ENCODE measurements around the gene ZNF710.
A peak's percentile ranks its signal among the peaks of the same experiment; 100 is the strongest.
"Not testable (repeated sequence)": the region's sequence is repeated elsewhere in the genome, so short reads cannot be mapped to it uniquely, and the experiment has no call there.

Gene ZNF710

GRCh38 chr15:90067953-90068606 is 67.0 kb downstream of the ZNF710 start:
- Histone ChIP-seq H3K27ac (replicated peaks) (no peak overlapping the region), H3K27me3 (ENCODE audit: insufficient read depth, poor library complexity, severe bottlenecking) (no peaks in the 10 kb centered on the region), H3K4me3 (replicated peaks; ENCODE audit: insufficient read depth, low read length) (no peak overlapping the region)
- TF ChIP-seq POLR2AphosphoS5 (IDR thresholded peaks at IDR 0.05; ENCODE audit: low read depth) (no peak), GABPA (IDR thresholded peaks at IDR 0.05; ENCODE audit: low read depth) (no peak), SPI1 (IDR thresholded peaks at IDR 0.05; ENCODE audit: borderline replicate concordance, low read depth) (no peak)
- TF ChIP-seq, protein P1, sequence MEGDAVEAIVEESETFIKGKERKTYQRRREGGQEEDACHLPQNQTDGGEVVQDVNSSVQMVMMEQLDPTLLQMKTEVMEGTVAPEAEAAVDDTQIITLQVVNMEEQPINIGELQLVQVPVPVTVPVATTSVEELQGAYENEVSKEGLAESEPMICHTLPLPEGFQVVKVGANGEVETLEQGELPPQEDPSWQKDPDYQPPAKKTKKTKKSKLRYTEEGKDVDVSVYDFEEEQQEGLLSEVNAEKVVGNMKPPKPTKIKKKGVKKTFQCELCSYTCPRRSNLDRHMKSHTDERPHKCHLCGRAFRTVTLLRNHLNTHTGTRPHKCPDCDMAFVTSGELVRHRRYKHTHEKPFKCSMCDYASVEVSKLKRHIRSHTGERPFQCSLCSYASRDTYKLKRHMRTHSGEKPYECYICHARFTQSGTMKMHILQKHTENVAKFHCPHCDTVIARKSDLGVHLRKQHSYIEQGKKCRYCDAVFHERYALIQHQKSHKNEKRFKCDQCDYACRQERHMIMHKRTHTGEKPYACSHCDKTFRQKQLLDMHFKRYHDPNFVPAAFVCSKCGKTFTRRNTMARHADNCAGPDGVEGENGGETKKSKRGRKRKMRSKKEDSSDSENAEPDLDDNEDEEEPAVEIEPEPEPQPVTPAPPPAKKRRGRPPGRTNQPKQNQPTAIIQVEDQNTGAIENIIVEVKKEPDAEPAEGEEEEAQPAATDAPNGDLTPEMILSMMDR (IDR thresholded peaks at IDR 0.05; ENCODE audit: insufficient read depth, low read length): no peak
- TF ChIP-seq, protein P2, sequence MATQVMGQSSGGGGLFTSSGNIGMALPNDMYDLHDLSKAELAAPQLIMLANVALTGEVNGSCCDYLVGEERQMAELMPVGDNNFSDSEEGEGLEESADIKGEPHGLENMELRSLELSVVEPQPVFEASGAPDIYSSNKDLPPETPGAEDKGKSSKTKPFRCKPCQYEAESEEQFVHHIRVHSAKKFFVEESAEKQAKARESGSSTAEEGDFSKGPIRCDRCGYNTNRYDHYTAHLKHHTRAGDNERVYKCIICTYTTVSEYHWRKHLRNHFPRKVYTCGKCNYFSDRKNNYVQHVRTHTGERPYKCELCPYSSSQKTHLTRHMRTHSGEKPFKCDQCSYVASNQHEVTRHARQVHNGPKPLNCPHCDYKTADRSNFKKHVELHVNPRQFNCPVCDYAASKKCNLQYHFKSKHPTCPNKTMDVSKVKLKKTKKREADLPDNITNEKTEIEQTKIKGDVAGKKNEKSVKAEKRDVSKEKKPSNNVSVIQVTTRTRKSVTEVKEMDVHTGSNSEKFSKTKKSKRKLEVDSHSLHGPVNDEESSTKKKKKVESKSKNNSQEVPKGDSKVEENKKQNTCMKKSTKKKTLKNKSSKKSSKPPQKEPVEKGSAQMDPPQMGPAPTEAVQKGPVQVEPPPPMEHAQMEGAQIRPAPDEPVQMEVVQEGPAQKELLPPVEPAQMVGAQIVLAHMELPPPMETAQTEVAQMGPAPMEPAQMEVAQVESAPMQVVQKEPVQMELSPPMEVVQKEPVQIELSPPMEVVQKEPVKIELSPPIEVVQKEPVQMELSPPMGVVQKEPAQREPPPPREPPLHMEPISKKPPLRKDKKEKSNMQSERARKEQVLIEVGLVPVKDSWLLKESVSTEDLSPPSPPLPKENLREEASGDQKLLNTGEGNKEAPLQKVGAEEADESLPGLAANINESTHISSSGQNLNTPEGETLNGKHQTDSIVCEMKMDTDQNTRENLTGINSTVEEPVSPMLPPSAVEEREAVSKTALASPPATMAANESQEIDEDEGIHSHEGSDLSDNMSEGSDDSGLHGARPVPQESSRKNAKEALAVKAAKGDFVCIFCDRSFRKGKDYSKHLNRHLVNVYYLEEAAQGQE (IDR thresholded peaks at IDR 0.05; ENCODE audit: insufficient replicate concordance, low read depth): no peak
- no peak for DNase-seq (ENCODE audit: low read depth in 1 of 2, low spot score in 1 of 2)

DNA sequence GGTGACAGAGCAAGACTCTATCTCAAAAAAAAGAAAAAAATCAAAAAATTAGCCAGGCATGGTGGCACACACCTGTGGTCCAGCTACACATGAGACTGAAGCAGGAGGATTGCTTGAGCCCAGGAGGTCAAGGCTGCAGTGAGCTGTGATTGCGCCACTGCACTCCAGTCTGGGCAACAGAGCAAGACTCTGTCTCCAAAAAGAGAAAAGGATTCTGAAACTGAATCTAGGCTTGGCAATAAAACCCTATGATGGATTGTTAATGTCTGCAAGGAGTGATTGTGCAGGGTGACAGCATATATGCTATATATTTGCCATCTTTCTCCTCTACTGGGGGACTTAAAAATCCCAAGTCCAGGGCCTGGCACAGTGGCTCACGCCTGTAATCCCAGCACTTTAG is 69.5 kb downstream of the ZNF710 start:
- not testable (repeated sequence) for H3K27me3 ChIP-seq (ENCODE audit: insufficient read depth, poor library complexity, severe bottlenecking); DNase-seq (ENCODE audit: low read depth in 1 of 2, low spot score in 1 of 2); H3K4me3 ChIP-seq (replicated peaks; ENCODE audit: insufficient read depth, low read length)
- H3K27ac ChIP-seq (replicated peaks): 0 out of 2 replicates have a peak overlapping the region, but pooled peaks have one; percentile 26

- H3K4me3 ChIP-seq (replicated peaks; ENCODE audit: insufficient read depth, low read length): no peak overlapping the region
- no peaks in the 10 kb centered on the region for H3K27me3 ChIP-seq (ENCODE audit: insufficient read depth, poor library complexity, severe bottlenecking)
- TF ChIP-seq POLR2AphosphoS5 (IDR thresholded peaks at IDR 0.05; ENCODE audit: low read depth) (no peak), SPI1 (IDR thresholded peaks at IDR 0.05; ENCODE audit: borderline replicate concordance, low read depth) (no peak)
- TF ChIP-seq, protein P1 (IDR thresholded peaks at IDR 0.05; ENCODE audit: insufficient read depth, low read length): peak; percentile 76
- TF ChIP-seq, protein P2 (IDR thresholded peaks at IDR 0.05; ENCODE audit: insufficient replicate concordance, low read depth): no peak
- peak; percentile 45 to 91 for DNase-seq (ENCODE audit: low read depth in 1 of 2, low spot score in 1 of 2)
- peak overlapping the region; percentile 34; the same call in 1 of the 2 replicates for H3K27ac ChIP-seq (replicated peaks)
These were observed 70.2 kb downstream of the ZNF710 start for GRCh38 chr15:90071220-90071807.

DNA sequence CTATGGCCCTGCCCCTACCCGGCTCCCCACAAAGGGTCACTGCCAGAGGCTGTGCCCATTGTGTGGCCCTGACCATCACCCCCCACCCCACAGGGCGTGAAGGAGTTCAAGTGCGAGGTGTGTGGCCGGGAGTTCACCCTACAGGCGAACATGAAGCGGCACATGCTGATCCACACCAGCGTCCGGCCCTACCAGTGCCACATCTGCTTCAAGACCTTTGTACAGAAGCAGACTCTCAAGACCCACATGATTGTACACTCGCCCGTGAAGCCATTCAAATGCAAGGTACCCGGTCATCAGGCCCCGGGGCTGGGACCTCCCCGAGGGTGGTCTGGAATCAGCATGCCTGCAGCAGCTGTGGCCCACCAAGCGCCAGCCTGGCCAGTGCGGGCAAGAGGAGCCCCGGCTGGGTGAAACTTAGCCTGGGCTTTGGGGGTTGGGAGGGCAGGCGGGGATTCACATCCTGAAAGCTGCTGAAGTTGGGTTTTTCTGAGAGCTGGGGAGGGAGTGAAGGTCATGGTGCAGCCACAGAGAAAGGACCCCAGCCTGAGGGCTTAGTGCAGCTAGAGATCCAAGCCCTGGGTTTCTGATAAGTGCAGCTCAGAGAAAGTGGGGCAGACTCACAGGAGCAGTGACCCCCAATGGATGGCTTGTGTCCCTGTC is 72.0 kb downstream of the ZNF710 start:
- Histone ChIP-seq H3K27me3 (ENCODE audit: insufficient read depth, poor library complexity, severe bottlenecking) (no peaks in the 10 kb centered on the region), H3K27ac (replicated peaks) (no peak overlapping the region), H3K4me3 (replicated peaks; ENCODE audit: insufficient read depth, low read length) (no peak overlapping the region)
- DNase-seq (ENCODE audit: low read depth in 1 of 2, low spot score in 1 of 2): no peak
- TF ChIP-seq SPI1 (IDR thresholded peaks at IDR 0.05; ENCODE audit: borderline replicate concordance, low read depth) (no peak), POLR2AphosphoS5 (IDR thresholded peaks at IDR 0.05; ENCODE audit: low read depth) (no peak), GABPA (IDR thresholded peaks at IDR 0.05; ENCODE audit: low read depth) (no peak)
- TF ChIP-seq, protein P2 (IDR thresholded peaks at IDR 0.05; ENCODE audit: insufficient replicate concordance, low read depth): no peak
- TF ChIP-seq, protein P1 (IDR thresholded peaks at IDR 0.05; ENCODE audit: insufficient read depth, low read length): no peak

Data from HL-60 (cell line).